C4-2B (cell line): Measurements from ENCODE around the gene CALCOCO1.

Experiments
- H3K27ac ChIP-seq: fragments of 450-650 bp; 2 replicates; pipeline ENCODE4 v1.5.1; 2017
- ZFX ChIP-seq: fragments of 450-650 bp; IDR thresholded peaks from 2 replicates; pipeline ENCODE4 v1.6.1; 2017
- TF ChIP-seq, protein P1 (sequence below): fragments of 450-650 bp; conservative IDR thresholded peaks from 2 replicates; pipeline ENCODE4 v1.5.1; 2017; ENCODE audit warnings: mild to moderate bottlenecking

The CALCOCO1 gene

DNA sequence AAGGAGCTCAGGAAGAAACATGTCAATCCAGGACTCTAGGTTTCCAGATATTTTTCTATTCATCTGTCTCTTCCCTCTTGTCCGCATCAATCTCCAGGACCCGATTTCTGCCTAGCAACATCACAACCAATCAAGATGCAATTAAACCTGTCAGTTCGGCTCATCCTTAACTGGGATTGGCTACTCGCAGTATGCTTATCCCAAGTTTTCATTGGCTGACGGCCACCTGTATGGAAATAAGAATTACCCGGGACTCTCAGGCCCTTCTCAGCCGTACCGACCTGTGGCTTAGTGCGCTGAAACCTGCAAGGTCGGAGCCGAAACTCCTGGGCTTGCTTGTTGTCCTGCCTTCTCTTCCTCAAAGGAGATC is 31.0 kb downstream of the CALCOCO1 start:
- peak overlapping the region; percentile 65 for H3K27ac ChIP-seq
- TF ChIP-seq, protein P1, sequence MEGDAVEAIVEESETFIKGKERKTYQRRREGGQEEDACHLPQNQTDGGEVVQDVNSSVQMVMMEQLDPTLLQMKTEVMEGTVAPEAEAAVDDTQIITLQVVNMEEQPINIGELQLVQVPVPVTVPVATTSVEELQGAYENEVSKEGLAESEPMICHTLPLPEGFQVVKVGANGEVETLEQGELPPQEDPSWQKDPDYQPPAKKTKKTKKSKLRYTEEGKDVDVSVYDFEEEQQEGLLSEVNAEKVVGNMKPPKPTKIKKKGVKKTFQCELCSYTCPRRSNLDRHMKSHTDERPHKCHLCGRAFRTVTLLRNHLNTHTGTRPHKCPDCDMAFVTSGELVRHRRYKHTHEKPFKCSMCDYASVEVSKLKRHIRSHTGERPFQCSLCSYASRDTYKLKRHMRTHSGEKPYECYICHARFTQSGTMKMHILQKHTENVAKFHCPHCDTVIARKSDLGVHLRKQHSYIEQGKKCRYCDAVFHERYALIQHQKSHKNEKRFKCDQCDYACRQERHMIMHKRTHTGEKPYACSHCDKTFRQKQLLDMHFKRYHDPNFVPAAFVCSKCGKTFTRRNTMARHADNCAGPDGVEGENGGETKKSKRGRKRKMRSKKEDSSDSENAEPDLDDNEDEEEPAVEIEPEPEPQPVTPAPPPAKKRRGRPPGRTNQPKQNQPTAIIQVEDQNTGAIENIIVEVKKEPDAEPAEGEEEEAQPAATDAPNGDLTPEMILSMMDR = no peak
- no peak for TF ChIP-seq ZFX

DNA sequence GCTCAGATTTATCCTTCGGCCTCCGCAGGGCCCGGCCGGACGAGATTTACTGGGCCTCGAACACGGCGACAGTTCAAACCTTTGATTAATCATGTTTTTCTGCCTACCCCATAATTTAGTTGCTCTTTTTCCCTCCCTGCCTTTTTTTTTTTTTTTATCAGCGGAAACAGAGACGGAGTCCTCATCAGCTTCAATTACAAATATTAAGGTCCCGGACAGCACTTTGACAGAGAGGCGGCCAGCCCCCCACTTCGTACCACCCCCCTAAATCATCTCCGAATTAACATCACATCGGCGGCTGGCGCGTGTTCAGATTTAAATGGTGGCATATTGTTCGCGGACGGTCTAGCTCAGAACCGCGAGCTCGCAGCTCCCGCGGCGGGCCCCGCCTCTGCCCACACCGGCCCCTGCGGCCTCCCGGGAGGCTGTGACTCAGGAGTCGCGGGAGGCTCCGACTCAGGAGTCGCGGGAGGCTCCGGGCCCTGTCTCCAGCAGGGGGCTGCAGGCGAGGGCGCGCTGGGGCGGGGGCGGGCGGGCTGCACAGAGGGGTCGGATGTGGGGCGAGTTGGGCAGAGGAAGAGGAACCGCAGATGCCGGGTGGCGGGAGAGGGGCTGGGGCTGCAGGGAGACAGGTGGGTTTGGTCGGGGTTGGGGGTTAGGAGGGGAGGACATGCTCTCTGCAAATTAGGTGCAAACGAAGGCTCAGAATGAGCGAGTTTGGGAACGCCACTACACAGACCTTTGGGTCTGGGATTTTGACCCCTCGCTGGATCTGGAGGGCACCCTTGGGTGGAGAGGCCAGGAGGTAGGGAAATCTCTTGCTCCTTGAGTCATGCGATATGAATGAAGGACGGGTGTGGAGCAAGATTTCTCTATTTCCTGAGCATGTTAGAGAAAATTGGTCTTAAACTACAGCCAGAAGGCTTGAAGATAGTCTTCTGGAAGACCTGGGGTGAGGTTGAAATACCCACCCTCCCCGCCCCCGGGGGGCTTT is 31.8 kb downstream of the CALCOCO1 start:
- no peak overlapping the region for H3K27ac ChIP-seq
- TF ChIP-seq, protein P1 = no peak
- TF ChIP-seq ZFX = no peak

DNA sequence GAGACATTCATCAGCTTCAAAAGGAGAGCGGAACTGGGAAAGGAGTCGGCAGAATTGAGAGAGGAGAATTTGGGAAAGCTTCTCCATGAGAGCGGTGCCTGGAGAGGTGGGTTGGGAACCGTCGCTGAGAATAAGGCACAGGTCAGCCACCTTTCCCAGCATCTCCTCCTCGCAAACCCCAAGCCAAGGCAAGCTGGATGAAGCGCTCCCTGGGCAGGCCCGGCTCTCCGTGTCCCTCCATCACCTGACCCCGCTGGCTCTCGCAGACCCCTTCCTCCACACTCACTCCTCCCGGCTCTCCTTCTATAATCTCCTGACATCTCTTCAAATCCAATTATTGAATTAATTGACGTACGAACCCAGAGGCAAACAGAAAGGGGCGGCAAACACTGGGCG is 32.5 kb downstream of the CALCOCO1 start:
- TF ChIP-seq ZFX = no peak
- TF ChIP-seq, protein P1 = no peak
- H3K27ac ChIP-seq = no peak overlapping the region

DNA sequence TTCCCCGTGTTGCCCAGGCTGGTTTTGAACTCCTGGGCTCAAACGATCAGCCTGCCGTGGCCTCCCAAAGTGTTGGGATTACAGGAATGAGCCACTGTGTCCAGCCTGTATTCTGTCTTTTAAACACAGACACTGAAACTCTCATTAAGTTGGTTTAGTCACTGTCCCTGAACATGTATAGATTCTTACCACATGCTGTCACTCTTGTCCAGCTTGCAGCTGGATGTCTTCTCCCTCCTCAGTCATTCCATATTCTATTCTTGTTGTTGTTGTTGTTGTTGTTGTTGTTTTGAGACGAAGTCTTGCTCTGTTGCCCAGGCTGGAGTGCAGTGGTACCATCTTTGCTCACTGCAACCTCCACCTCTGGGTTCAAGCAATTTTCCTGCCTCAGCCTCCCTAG is 39.1 kb downstream of the CALCOCO1 start:
- no peak for TF ChIP-seq ZFX
- TF ChIP-seq, protein P1 = no peak
- no peak overlapping the region for H3K27ac ChIP-seq

DNA sequence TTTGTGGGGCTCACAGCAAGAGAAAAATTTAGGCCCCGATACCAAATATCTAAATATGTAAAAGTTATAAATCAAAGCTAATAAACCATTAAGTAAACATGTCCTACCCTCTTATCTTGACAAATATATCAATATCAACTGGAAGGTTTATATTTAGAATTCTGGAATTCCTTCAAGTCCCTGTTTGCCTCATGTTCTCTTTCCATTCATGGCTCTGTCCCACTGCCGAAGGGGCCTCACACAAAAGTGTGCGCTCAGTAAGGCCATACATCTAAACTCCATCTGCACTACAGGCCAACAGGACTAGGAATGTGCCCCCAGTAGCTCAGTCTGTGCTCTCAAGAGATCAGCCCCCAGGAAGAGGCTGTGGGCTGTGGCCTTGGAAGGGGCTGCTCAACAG is 40.8 kb downstream of the CALCOCO1 start:
- H3K27ac ChIP-seq = peak overlapping the region; percentile 31
- no peak for TF ChIP-seq ZFX
- TF ChIP-seq, protein P1 = no peak

DNA sequence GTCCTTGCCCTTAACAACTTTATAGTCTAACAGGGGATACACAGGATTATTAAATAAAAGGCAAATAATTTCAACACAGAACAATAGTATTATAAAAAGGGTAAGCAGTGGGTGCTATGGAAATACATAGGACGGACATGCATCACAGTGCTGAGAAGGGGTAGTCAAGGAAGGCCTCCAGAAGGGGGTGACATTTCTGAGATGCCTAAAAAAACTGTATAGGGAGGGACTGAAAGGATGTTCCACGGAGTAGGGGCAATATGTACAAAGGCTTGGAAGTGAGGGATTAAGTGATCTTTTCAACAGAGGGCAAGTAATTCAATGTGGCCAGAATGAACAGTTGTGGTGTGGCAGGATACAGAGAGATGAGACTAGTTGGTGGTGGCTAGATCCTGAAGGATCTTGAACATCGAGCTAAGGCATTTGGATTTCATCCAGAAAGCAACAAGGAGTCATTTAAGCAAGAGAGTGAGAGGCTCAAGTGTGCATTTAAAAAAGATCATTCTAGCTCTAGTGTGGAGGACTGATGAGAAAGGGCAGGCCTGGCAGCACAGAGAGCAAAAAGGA is 42.5 kb downstream of the CALCOCO1 start:
- TF ChIP-seq ZFX = no peak
- TF ChIP-seq, protein P1 = no peak
- H3K27ac ChIP-seq = no peak overlapping the region

DNA sequence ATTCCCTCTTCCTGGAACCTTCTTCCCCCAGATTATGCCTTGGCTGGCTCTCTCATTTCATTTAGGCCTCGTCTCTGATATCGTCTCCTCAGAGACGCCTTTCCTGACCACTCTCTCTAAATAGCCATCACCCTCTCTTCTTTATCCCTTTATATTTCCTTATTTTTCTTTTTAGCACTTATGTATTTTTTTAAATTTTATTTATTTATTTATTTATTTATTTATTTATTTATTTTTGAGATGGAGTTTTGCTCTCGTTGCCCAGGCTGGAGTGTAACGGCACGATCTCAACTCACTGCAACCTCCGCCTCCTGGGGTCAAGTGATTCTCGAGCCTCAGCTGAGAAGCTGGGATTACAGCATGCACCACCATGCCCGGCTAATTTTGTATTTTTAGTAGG is 43.3 kb downstream of the CALCOCO1 start:
- no peak for TF ChIP-seq ZFX
- TF ChIP-seq, protein P1 = no peak
- H3K27ac ChIP-seq = no peak overlapping the region
